HG03103 (cell line): Measurements from ENCODE around the gene AGAP2.

Experiments
- ATAC-seq: cut with Tn5 transposase; IDR thresholded peaks from one replicate; pipeline ENCODE4 v1.9.1; 2021; ENCODE audit warnings: low read depth; ENCODE audit not compliant: unreplicated experiment

AGAP2 gene

DNA sequence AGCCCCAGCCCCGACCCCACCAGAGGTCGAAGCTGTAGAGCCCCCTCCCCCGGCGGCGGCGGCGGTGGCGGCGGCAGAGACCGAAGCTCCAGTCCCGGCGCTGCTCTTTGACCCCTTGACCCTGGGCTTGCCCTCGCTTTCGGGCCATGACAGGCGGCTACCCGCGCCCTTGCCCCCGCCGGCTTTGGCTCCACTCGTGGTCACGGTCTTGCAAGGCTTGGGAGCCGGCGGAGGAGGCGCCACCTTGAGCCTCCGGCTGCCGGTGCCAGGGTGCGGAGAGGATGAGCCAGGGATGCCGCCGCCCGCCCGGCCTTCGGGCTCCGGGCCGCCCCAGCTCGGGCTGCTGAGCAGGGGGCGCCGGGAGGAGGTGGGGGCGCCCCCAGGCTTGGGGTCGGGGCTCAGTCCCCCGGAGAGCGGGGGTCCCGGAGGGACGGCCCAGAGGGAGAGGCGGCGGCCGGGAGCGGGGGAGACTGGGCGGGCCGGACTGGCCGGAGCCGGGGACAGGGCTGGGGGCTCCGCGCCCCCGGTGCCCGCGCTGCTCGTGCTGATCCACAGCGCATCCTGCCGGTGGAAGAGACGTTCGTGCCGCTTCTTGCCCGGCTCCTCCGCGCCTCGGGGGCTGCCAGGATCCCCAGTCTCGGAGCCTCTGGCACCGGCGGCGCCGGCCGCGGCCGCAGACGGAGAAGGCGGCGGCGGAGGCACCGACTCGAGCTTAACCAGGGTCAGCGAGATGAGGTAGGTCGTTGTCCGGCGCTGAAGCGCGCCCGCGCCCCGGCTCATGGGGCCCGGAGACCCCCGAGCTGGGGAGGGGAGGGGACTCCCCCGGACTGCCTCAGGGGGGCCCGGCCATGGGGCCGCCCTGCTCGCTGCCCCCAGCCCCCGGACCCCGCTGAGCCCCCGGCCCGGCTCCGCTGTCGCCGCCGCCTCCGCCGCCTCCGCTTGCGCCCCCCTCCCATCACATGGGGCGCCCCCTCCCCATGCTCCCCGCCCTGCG is 778 bp downstream of the AGAP2 start:
- ATAC-seq: no peak

DNA sequence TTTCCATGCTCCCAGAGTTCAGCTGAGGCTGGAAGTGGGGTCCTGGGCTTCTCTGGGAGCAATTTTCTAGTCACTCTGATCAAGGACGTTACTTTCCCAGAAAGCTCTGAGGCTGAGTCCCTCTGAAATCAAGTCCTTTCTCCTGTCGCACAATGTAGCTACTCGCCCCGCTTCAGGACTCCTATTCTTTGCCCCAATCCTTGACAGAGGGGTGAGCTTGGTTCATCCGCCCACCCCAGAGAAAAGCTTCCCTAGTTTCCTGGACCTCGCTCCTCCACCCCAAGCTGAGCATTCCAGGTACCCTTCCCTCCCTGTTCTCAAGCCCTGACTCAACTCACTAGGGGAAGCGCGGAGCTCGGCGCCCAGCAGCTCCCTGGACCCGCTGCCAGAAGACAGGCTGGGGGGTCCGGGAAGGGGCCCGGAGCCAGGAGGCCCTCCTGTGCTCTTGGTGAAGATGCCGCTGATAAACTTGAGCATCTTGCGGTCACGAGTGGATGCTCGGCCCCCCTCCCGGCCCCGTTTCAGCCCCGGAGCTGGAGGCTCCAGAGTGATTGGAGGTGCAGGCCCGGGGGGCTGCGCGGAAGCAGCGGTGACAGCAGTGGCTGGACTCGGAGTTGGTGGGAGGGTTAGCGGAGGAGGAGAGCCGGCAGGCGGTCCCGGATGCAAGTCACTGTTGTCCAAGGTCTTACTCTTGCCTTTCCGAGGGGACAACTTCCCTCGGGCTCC is 1.6 kb downstream of the AGAP2 start:
- ATAC-seq: no peak

GRCh38 chr12:57735952-57736740 is 2.4 kb downstream of the AGAP2 start:
- no peak for ATAC-seq

DNA sequence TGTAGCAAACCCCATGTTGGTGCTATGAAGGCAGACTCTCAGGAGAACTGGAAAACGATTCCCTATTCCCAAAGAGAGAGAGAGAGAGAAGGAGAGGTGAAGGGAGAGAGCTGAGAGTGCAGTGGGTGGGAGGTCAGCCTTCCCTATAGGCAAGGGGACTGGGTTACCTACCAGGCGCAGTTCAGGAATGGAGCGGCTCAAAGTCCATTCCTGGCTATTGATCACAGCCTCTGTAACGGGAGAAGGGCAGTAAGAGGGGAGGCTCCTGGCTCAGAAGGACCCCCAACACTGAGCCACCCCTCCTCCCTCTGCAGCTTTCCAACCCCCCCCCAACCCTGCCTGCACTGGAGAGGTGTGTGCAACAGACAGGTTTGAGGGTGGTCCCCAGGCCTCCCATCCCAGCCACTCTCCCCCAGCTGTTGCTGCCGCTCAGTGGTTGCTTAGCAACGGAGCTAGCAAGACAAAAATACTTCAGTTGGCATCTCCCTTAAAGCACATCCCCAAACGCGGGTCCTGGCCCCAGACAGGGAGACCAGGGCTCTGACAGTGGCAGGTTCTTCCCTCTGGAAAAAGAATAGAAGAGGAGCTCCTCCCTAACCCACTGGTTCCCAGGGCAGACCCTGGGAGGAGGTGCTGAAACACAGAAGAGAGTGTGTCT is 3.2 kb downstream of the AGAP2 start:
- ATAC-seq: no peak

- no peak for ATAC-seq
These were observed 4.0 kb downstream of the AGAP2 start for GRCh38 chr12:57734591-57734990.

DNA sequence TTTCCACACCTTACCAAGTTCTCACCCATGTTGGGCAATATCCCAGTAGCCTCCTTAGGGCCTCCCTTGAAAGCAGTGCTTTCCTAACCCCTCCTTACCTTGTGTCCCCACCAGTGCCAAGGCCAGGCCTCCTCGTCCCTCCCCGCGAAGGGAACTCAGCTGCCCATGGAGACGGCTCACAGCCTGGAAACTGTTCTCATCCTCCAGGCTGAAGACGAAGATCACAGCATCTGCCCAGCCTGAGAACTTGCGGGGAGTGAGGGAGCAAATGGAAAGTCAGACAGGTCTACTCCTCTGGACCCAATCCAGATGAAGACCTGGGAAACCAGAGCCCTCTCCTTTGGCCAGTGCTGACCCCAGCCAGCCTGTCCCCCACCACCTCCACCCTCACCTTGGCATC is 4.6 kb downstream of the AGAP2 start:
- ATAC-seq: no peak

GRCh38 chr12:57732726-57733593 is 5.6 kb downstream of the AGAP2 start:
- no peak for ATAC-seq

DNA sequence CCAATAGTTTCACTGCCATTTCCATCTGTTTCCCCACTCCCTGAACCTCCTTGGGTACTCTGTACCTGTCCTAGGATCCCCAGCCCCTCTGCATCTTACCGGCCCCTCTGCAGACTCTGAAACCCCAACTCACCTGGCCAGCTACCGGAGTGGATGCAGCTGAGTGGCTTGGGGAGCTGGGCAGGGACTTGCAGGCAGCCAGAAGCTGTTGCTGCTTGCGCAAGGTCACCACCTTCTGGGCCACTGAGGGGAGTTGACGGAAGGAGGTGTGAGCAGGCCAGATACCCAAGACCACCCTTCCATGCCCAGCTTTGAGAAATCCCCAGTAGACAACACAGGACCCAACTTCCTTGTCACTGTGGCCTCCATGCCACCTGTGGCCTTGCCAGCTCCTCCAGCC is 6.3 kb downstream of the AGAP2 start:
- no peak for ATAC-seq

DNA sequence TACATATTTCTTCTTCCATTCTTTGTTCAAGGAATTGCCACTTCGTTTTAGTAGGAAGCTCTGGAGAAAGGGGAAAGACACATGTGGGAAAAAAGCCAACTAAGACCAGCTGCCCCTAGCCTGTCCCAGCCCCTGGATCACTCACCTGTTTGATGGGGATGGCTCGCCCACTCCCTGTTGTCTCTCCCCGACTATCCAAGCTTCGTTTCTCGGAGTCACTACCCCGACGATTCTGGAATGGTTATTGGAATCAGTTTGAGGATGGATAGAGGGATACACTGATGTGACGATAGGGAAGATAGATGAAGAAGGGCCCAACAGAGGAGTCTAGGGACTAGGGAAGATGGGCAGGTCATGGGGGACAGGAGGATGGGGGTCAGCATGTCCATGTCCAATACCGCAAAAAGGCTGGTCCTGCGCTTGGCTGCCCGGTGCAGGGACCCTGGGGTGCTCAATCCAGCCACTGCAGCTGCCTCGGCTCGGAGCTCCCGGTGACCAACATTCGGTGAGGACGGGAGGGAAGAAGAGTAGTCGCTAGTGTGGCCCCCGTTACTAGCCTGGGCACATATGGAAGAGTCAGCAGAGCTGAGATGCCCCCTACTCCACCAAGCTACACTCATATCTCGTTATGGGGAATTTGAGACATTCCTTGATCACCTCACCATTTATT is 7.0 kb downstream of the AGAP2 start:
- no peak for ATAC-seq

- ATAC-seq: no peak
These were observed 8.0 kb downstream of the AGAP2 start for GRCh38 chr12:57730336-57731067.

DNA sequence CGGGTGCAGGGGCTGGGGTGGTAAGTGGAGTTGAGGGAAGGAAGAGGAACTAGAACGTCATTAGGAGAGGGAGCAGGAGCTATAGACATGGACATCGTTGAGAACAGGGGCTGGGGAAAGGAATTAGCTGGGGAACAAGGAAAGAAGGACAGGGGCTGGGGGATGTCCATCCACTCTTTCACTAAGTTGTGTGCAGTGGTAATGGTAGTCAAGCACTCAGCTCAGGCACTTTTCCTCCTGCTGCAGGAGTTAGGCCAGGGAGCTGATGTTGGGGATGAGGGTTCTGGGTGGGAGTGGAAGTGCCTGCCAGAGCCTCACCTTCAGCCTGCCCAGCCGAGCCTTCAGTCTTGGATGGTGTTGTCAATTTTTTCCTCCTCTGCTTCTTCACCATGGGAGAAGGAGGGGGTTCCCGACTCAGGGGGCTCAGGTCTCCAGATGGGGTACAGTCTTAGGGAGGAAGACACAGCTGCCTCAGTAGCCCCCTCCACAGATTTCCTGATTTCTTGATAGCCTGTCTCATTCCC is 9.2 kb downstream of the AGAP2 start:
- no peak for ATAC-seq

GRCh38 chr12:57727758-57728395 is 10.7 kb downstream of the AGAP2 start:
- ATAC-seq: no peak

- ATAC-seq: no peak
These were observed 11.4 kb downstream of the AGAP2 start for GRCh38 chr12:57726884-57727757.

DNA sequence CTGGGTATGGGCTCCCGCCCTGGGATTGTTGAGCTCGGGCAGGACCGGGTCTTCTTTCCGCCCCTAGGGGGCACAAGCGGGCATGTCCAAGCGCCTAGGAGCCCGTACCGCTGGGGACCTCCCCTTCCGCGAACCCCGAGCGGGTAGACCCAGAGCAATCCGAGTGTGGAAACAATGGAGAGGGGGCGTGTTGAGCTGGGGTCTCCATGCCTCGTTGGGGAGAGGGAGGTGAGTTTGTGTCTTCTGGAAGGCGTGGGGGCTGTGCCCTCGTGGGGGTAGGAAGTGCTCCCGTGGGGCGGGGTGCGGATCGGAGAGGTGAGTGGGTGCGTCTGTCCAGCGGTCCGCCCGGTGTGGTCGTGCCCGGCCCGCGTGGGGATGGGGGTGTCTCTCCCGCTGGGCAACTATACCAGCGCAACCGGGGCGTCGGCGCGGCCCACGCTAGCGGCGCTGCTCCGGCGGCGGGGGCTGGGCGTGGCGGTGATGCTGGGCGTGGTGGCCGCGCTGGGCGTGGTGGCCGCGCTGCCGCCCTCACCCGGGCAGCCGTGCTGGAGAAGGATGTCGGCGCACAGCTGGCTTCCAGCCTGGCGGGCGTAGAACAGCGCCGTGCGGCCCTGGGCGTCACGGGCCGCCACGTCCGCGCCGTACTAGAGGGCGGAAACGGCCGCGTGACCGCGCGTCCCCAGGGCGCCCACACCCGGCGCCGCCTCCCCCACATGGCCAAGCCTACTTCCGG is 12.2 kb downstream of the AGAP2 start:
- ATAC-seq: no peak

- no peak for ATAC-seq
These were observed 12.7 kb downstream of the AGAP2 start for GRCh38 chr12:57725851-57726150.
